GM12874 (cell line): Measurements from ENCODE around the gene UFSP2.

Source experiments
- CTCF ChIP-seq: IDR thresholded peaks from 2 replicates; pipeline ENCODE4 v1.5.1; 2011; ENCODE audit warnings: low read depth, mild to moderate bottlenecking, control low read depth, low read length, moderate library complexity; ENCODE audit not compliant: insufficient read depth

Gene UFSP2

DNA sequence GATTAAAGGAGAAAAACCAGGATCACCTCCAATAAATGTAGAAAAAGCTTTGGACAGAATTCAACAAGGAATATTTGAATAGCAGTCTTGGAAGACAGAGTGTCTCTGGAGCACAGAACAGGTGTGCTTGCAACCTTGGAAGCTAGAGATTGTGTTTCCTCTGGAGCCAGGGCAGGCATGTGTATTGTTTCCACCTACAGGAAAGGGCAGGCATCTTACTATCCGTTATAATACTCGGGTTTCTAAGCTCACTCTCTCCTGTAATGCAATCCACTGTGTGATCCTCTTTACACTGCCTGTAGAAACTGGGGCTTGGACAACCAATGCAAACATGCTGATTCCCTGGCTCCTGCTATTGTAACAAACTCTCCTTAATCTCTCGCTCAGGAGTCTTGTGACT lies 31.4 kb upstream of the UFSP2 start:
- TF ChIP-seq CTCF, result no peak

GRCh38 chr4:185456131-185456530 lies 30.4 kb upstream of the UFSP2 start:
- no peak for TF ChIP-seq CTCF

DNA sequence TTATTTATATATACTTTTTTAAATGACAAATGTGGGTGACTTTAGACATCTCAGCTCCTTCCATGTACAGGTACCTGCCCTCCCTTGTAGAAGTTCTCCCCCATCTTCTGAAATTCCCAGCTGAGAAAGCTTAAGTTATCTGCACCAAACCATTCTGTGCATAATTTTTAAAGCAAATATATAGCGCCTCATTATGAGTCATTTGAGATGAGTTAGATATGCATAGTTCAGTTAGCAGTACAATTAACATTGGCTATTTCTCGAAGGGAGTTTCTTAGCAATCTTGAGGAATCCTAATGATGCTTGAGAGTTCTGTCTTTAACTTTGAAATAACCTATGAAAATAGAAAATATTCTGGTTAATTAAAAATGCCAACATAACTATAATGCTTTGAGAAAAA lies 19.4 kb upstream of the UFSP2 start:
- TF ChIP-seq CTCF, result no peak

- no peak for TF ChIP-seq CTCF
Observed at GRCh38 chr4:185441479-185441878, 15.7 kb upstream of the UFSP2 start.

- no peak for TF ChIP-seq CTCF
Observed at GRCh38 chr4:185437809-185438208, 12.0 kb upstream of the UFSP2 start.

DNA sequence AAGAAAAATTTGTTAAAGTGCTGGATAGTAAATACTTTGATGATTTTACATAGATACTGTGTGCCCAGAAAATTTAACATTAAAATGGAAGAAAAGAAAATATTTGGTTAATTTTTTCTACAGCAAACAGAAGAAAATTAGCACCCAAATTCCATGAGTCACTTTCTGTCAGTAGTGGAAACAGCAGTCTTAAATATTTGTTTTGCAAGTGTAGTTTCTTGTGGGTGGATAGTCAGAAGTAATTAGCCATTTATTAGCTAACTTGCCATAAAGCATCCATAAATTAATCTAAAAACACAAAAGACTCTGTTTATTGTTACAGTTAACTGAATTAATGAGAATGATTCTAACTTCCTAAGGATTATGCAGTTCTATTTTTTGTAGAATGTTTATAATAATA lies 9.7 kb upstream of the UFSP2 start:
- no peak for TF ChIP-seq CTCF

DNA sequence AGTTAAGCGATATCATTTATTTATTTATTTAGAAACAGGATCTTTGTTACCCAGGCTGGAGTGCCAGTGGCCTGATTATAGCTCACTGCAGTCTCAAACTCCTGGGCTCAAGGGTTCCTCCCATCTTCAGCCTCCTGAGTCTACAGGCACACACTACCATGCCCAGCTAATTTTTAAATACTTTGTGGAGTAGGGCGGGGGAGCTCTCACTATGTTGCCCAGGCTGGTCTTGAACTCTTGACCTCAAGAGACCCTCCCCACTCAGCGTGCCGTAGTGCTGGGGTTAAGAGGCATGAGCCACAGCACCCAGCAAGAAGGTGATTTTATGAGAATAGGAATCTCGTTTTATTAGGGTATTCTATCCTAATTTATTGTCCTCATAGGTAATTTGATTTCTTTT lies 3.9 kb upstream of the UFSP2 start:
- TF ChIP-seq CTCF, result no peak
